Measurements from ENCODE around the gene KCNMA1.

KCNMA1 gene

DNA sequence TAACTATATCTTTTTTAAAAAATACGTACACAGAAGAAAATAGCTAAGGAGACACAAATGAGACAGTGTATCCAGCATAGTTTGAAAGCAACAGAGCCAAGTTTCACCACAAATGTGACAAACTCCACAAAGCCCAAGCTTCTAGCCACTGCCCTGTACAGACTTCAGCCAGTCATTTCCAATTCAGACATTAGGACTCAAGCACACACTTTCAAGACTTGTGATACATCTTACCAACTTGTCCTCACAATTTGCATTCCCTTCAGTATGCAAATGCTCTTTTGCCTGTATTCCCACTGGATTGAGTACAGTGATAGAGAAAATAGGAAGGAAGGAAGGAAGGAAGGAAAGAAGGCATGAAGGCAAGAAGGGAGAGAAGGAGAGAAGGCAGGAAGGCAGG lies 510.4 kb downstream of the KCNMA1 start:
- no peak overlapping the region for H3K27ac ChIP-seq (ENCODE audit: low read depth, low read length, severe bottlenecking)
- no peaks in the 10 kb centered on the region for H3K9me3 ChIP-seq (ENCODE audit: control insufficient read depth, low read length)
- H3K4me1 ChIP-seq (ENCODE audit: control insufficient read depth, insufficient read depth, low read length, poor library complexity, severe bottlenecking) = no peaks in the 10 kb centered on the region
- no peaks in the 10 kb centered on the region for H3K36me3 ChIP-seq (ENCODE audit: control insufficient read depth, insufficient read depth, low read length)
- no peak overlapping the region for H3K4me3 ChIP-seq (ENCODE audit: extremely low read depth, insufficient read depth, low read length, poor library complexity, severe bottlenecking)
- WGBS, 2 experiments (ENCODE audit: insufficient coverage in 2 of 2) = no CpG with 5 or more reads among the region's 1 CpG

DNA sequence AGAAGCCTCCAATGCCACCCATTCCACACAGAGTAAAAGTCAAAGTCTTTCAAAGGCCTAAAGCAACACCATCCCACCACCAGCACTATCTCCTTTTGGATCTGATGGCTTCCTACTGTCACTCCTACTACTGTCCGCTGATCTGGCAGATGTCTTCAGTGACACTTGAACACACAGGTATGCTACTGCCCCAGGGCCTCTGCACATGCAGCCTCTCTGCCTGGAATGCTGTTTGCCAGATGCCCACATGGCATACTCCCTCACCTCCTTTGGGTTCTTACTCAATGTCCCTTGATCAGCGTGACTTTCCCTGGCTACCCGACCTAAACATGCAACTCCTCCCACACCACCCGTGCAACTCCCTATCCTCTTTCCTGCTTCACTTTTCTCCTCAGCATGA lies 512.4 kb downstream of the KCNMA1 start:
- Histone ChIP-seq H3K36me3 (ENCODE audit: control insufficient read depth, insufficient read depth, low read length) (no peaks in the 10 kb centered on the region), H3K4me1 (ENCODE audit: control insufficient read depth, insufficient read depth, low read length, poor library complexity, severe bottlenecking) (no peaks in the 10 kb centered on the region), H3K27ac (ENCODE audit: low read depth, low read length, severe bottlenecking) (no peak overlapping the region), H3K9me3 (ENCODE audit: control insufficient read depth, low read length) (no peaks in the 10 kb centered on the region), H3K4me3 (ENCODE audit: extremely low read depth, insufficient read depth, low read length, poor library complexity, severe bottlenecking) (no peak overlapping the region)
- 85 to 91% methylated on average over 4 of the region's 4 CpGs for WGBS, 2 experiments (ENCODE audit: insufficient coverage in 2 of 2)

DNA sequence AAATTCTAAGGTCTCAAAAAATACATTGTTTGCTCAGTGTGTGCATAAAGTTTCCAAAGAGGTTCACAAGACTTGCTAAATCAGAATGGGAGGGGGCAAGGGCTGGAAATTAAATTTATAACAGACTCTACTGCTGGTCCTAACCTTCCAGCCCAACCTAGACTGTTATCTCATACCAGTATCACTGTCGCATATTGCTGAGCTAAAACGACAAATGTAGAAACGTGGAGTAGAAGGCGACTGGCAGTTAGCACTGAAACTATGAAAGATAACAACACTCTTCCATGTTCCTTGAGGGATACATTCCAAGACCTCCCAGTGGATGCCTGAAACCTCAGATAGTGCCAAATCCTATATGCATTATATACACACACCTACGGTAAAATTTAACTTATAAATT lies 514.3 kb downstream of the KCNMA1 start:
- Histone ChIP-seq H3K9me3 (ENCODE audit: control insufficient read depth, low read length) (no peaks in the 10 kb centered on the region), H3K4me3 (ENCODE audit: extremely low read depth, insufficient read depth, low read length, poor library complexity, severe bottlenecking) (no peak overlapping the region), H3K27ac (ENCODE audit: low read depth, low read length, severe bottlenecking) (no peak overlapping the region), H3K4me1 (ENCODE audit: control insufficient read depth, insufficient read depth, low read length, poor library complexity, severe bottlenecking) (no peaks in the 10 kb centered on the region), H3K36me3 (ENCODE audit: control insufficient read depth, insufficient read depth, low read length) (no peaks in the 10 kb centered on the region)
- 96 to 100% methylated on average over 4 of the region's 5 CpGs for WGBS, 2 experiments (ENCODE audit: insufficient coverage in 2 of 2)

DNA sequence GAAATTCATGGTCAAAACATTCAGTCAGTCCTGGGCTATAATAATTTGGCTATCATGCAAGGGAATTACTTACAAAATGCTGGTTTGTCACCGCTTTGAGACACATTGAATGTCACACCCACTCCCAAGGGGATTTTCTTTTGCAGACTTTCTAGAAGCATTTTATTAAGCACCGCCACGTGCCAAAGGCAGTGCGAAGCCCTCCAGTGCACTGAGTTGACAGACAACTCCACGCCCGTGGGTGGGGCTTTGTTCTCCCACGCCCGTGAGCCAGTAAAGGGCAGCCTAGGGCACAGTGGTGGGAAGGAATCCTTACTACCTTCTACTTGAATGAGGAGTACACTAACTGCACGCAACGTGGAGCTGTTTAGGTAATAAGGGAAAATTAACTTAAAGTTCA lies 515.8 kb downstream of the KCNMA1 start:
- WGBS, 2 experiments (ENCODE audit: insufficient coverage in 2 of 2) = 72 to 75% methylated on average over 1 to 7 of the region's 10 CpGs
- no peaks in the 10 kb centered on the region for H3K36me3 ChIP-seq (ENCODE audit: control insufficient read depth, insufficient read depth, low read length)
- H3K9me3 ChIP-seq (ENCODE audit: control insufficient read depth, low read length) = no peaks in the 10 kb centered on the region
- no peak overlapping the region for H3K4me3 ChIP-seq (ENCODE audit: extremely low read depth, insufficient read depth, low read length, poor library complexity, severe bottlenecking)
- no peaks in the 10 kb centered on the region for H3K4me1 ChIP-seq (ENCODE audit: control insufficient read depth, insufficient read depth, low read length, poor library complexity, severe bottlenecking)
- H3K27ac ChIP-seq (ENCODE audit: low read depth, low read length, severe bottlenecking) = no peak overlapping the region

DNA sequence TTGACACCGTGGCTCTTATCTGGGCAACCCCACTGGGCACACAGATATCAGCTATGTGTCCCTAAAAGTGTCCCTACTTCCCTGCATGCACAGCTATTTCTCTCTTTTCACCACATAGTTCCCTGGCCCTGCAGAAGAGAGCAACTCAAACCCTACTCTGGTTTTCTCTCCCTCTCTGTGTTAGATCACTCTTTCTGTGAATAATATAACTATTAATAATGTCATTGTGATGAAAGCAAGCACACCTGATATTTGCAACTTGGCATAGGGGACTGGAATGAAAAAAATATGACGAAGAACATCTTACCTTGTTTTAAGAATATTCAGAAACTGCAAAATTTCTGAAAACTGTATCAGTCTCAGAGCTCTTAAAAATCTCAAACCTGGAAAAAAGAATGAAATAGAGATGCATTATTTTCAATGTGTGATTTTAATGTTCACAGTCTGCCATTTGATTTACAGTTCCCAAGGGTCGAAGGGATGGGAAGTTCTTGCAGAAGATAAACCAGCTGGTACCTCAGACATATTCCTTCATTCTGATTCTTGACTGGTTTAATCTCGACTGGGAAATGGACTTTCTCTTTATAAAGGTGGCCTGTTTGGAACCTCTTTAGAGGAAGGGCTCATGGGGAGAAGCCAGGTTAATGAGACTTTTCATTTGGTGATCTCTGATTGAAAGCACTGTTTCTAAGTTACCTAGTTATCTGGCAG lies 516.8 kb downstream of the KCNMA1 start:
- Histone ChIP-seq H3K4me1 (ENCODE audit: control insufficient read depth, insufficient read depth, low read length, poor library complexity, severe bottlenecking) (no peaks in the 10 kb centered on the region), H3K36me3 (ENCODE audit: control insufficient read depth, insufficient read depth, low read length) (no peaks in the 10 kb centered on the region), H3K27ac (ENCODE audit: low read depth, low read length, severe bottlenecking) (no peak overlapping the region), H3K9me3 (ENCODE audit: control insufficient read depth, low read length) (no peaks in the 10 kb centered on the region), H3K4me3 (ENCODE audit: extremely low read depth, insufficient read depth, low read length, poor library complexity, severe bottlenecking) (no peak overlapping the region)
- WGBS, 2 experiments (ENCODE audit: insufficient coverage in 2 of 2) = 81 to 96% methylated on average over 3 of the region's 4 CpGs

DNA sequence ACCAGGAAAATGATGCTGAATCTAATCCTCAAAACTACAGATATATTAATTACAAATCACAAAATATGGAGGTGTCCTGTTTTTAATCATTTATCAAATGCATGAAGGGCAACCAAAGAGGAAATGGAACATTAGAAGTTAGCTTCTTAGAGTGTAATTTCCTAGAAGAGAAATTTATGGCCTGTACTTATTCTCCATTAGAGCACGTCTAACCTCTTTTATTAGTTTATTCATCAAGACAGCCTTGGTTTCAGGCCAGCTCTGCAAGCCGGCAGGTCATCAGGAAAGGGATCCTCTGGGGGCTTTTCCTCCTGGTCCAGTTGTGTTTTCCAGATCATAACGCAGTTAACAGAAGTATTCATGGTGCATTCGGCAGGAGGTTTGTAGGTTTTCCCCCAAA lies 517.6 kb downstream of the KCNMA1 start:
- H3K27ac ChIP-seq (ENCODE audit: low read depth, low read length, severe bottlenecking) = no peak overlapping the region
- WGBS, 2 experiments (ENCODE audit: insufficient coverage in 2 of 2) = 94 to 100% methylated on average over 3 to 4 of the region's 4 CpGs
- no peaks in the 10 kb centered on the region for H3K9me3 ChIP-seq (ENCODE audit: control insufficient read depth, low read length)

DNA sequence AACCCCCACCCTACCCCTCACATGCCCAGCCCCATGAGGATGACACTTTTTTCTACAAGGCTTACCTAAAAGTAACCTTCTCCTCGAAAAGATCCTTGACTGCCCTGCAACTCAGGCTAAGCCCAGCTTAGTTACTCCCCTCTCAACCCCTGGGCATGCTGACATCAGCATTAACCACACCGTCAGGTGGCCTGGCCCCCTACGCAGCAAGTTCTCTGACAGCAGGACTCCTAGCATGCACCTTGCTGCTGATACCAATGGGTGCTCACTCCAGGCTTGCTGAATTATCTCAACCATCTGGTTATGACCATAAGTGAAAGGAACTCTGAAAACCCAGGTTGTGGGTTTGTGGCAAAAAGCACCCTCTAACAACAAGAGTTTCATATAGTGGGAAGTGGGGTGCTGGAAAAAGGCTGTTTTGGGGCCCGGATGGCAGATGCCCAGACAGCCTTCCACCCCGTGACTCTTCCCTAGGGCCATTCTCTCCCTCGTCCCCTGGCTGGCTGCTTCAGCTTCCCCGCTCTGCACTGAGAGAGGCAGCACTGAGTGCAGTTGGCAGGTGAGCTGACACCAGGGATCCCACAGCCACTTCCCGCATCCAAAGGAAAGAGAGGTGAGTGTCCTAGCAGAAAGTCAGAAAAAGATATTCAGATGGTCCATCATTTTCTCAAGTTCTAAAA lies 518.9 kb downstream of the KCNMA1 start:
- WGBS, 2 experiments (ENCODE audit: insufficient coverage in 2 of 2) = 86 to 90% methylated on average over 5 to 6 of the region's 8 CpGs
- Histone ChIP-seq H3K9me3 (ENCODE audit: control insufficient read depth, low read length) (no peaks in the 10 kb centered on the region), H3K27ac (ENCODE audit: low read depth, low read length, severe bottlenecking) (no peak overlapping the region), H3K36me3 (ENCODE audit: control insufficient read depth, insufficient read depth, low read length) (no peaks in the 10 kb centered on the region), H3K4me3 (ENCODE audit: extremely low read depth, insufficient read depth, low read length, poor library complexity, severe bottlenecking) (no peak overlapping the region), H3K4me1 (ENCODE audit: control insufficient read depth, insufficient read depth, low read length, poor library complexity, severe bottlenecking) (no peaks in the 10 kb centered on the region)

More for the DNA sequence above, 517.6 kb downstream of the KCNMA1 start:
- H3K36me3 ChIP-seq (ENCODE audit: control insufficient read depth, insufficient read depth, low read length) = no peaks in the 10 kb centered on the region
- no peaks in the 10 kb centered on the region for H3K4me1 ChIP-seq (ENCODE audit: control insufficient read depth, insufficient read depth, low read length, poor library complexity, severe bottlenecking)
- no peak overlapping the region for H3K4me3 ChIP-seq (ENCODE audit: extremely low read depth, insufficient read depth, low read length, poor library complexity, severe bottlenecking)

DNA sequence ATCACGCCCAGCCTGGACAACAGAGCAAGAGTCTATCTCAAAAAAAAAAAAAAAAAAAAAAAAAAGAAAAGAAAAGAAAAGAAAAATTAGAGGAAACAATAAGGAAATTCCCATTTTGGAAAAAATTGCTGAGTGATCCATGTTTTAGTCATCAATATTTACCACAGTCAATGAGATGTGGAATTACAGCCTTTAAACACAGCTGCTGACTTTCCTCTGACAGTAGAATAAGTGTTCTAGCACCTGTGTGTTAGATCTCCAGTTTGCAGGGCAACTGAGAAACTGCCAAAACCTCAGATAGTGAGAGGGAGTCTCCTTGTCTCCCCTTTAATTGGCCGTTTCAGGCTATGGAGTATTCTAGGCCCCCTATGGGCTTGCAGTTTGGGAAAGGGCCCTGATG lies 520.1 kb downstream of the KCNMA1 start:
- Histone ChIP-seq H3K27ac (ENCODE audit: low read depth, low read length, severe bottlenecking) (no peak overlapping the region), H3K4me3 (ENCODE audit: extremely low read depth, insufficient read depth, low read length, poor library complexity, severe bottlenecking) (no peak overlapping the region), H3K36me3 (ENCODE audit: control insufficient read depth, insufficient read depth, low read length) (no peaks in the 10 kb centered on the region), H3K9me3 (ENCODE audit: control insufficient read depth, low read length) (no peaks in the 10 kb centered on the region), H3K4me1 (ENCODE audit: control insufficient read depth, insufficient read depth, low read length, poor library complexity, severe bottlenecking) (no peaks in the 10 kb centered on the region)
- WGBS, 2 experiments (ENCODE audit: insufficient coverage in 2 of 2) = 71 to 94% methylated on average over 1 to 2 of the region's 2 CpGs

DNA sequence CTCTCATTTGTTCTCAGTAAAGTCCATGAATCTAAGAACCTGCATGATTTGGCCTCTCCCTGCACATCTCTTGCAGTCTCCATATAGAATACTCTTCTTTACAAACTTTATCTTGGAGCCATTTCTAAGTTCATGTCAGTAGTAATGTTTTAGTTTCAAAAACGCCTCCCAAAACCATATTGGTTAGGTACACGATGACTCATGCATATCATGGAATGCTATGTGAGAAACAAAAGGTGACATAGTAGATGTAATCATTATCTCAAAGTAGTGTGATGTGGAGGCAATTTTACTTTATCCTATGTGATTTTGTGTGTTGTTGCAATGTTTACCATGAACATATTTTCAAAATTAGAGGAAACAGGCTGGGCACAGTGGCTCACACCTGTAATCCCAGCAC lies 520.7 kb downstream of the KCNMA1 start:
- WGBS, 2 experiments (ENCODE audit: insufficient coverage in 2 of 2) = no CpG with 5 or more reads among the region's 2 CpGs
- Histone ChIP-seq H3K4me1 (ENCODE audit: control insufficient read depth, insufficient read depth, low read length, poor library complexity, severe bottlenecking) (no peaks in the 10 kb centered on the region), H3K4me3 (ENCODE audit: extremely low read depth, insufficient read depth, low read length, poor library complexity, severe bottlenecking) (no peak overlapping the region), H3K27ac (ENCODE audit: low read depth, low read length, severe bottlenecking) (no peak overlapping the region), H3K9me3 (ENCODE audit: control insufficient read depth, low read length) (no peaks in the 10 kb centered on the region), H3K36me3 (ENCODE audit: control insufficient read depth, insufficient read depth, low read length) (no peaks in the 10 kb centered on the region)

DNA sequence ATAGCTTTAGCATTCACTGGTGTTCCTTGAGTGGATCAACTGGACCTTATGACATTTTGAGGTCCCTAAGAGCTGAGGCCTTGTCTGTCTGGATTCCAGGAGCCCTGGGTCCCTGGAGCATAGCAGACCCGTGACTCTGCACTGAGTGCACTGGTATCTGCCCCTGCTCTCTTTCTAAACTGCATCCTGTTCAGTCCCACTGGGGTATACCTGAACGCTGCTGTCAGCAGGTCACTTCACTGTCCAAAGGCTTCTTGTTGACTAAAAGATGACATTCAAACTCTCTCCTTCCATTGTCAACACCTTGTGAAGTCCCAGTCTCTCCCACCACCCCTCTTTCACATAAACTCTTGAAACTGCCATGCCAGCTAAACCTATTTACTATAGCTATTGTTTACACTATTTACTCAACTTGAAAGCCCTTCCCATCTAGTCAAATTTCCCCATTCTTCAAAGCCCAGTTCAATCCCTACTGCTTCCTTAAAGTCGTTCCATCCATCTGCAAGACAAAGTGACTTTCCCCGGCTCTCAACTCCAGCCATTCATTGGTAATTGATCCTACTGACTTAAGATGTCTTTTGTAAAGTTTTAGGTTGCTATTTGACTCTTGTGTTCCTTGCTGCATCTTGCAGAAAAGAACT lies 523.3 kb downstream of the KCNMA1 start:
- Histone ChIP-seq H3K4me1 (ENCODE audit: control insufficient read depth, insufficient read depth, low read length, poor library complexity, severe bottlenecking) (no peaks in the 10 kb centered on the region), H3K27ac (ENCODE audit: low read depth, low read length, severe bottlenecking) (no peak overlapping the region), H3K4me3 (ENCODE audit: extremely low read depth, insufficient read depth, low read length, poor library complexity, severe bottlenecking) (no peak overlapping the region), H3K9me3 (ENCODE audit: control insufficient read depth, low read length) (no peaks in the 10 kb centered on the region), H3K36me3 (ENCODE audit: control insufficient read depth, insufficient read depth, low read length) (no peaks in the 10 kb centered on the region)
- 32 to 50% methylated on average over 1 to 3 of the region's 4 CpGs for WGBS, 2 experiments (ENCODE audit: insufficient coverage in 2 of 2)

All from mesodermal cell (in vitro differentiated cells).